Measurements from ENCODE around the gene GNG4. TPM values are rescaled to one million over a fixed set of nuclear protein-coding genes. Genes with fewer than 3 reads are reported as not detected.
"Not testable (repeated sequence)": the region's sequence is repeated elsewhere in the genome, so short reads cannot be mapped to it uniquely, and the experiment has no call there.

GNG4 gene
- total RNA-seq, 1 experiment from 2014 or later: 34.4 TPM

DNA sequence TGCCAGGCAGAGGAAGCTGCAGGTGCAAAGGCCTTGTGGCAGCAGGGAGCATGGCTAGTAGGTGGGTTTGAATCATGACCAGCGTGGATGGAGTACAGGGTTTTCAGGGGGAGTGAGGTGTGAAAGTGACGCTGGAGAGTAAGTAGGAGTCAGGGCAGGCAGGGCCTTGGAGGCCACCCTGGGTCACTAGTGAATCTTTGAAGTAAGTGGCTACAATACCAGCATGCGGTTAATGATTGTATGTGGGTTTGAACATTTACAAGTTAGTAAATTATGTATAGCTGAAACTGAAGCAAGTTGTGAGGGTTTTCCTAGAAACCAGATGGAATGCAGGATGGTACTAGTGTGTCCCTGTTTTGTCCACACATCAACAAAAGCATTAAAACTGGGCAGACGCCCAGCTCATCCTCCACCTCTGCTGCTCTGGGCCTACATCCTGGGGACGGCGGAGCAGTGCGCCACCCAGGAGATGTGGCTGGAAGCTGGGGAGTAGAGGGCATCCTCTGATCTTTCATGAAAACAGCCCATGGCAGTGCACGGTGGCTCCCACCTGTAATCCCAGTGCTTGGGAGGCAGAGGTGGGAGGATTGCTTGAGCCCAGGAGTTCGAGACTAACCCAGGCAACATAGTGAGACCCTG is 104.2 kb downstream of the GNG4 start:
- H3K56ac ChIP-seq (ENCODE audit: insufficient read length, low read depth, low read length): no peak overlapping the region
- no peak overlapping the region for H3K27ac ChIP-seq (ENCODE audit: insufficient read length, low read depth, low read length)
- H3T11ph ChIP-seq (ENCODE audit: low read length): no peak overlapping the region
- peaks cover 28 to 29% of the 10 kb centered on the region in 2 experiments for H3K4me1 Mint-ChIP-seq
- DNase-seq: no peak
- no peaks in the 10 kb centered on the region for H3K23me2 ChIP-seq (ENCODE audit: insufficient read length, low read depth, low read length, poor library complexity, severe bottlenecking)
- H2BK120ac ChIP-seq (ENCODE audit: low read depth, low read length, poor library complexity, severe bottlenecking): no peak overlapping the region
- no peak overlapping the region for H3K23ac ChIP-seq (ENCODE audit: insufficient read length, low read depth, low read length)
- no peaks in the 10 kb centered on the region for H3K27me3 ChIP-seq (ENCODE audit: insufficient read depth, low read length)
- H3K14ac ChIP-seq (ENCODE audit: insufficient read depth, low read length): no peak overlapping the region; the same call in 1 of the 2 replicates
- no peak overlapping the region for H4K8ac ChIP-seq (replicated peaks; ENCODE audit: insufficient read length, low read depth, low read length)
- H2BK5ac ChIP-seq (ENCODE audit: insufficient read length, low read length): no peak overlapping the region
- no peak overlapping the region for H3K18ac ChIP-seq (ENCODE audit: insufficient read length, low read depth, low read length)
- no CpG with 5 or more reads among the region's 9 CpGs for WGBS (ENCODE audit: extremely low coverage, insufficient read length, low lambda C conversion rate)
- no peaks in the 10 kb centered on the region for H4K20me1 ChIP-seq (ENCODE audit: control insufficient read depth, insufficient read depth, insufficient read length)
- H3K4me3 Mint-ChIP-seq: no peak overlapping the region
- H2AFZ ChIP-seq (ENCODE audit: low read length): no peak overlapping the region
- H3K79me1 ChIP-seq (ENCODE audit: insufficient read depth, low read depth, low read length, poor library complexity, severe bottlenecking): no peaks in the 10 kb centered on the region
- H4K5ac ChIP-seq (ENCODE audit: insufficient read length, low read depth, low read length): no peak overlapping the region
- no peak overlapping the region for H2BK12ac ChIP-seq (ENCODE audit: insufficient read length, low read depth, low read length)
- no peak overlapping the region for H2AK5ac ChIP-seq (ENCODE audit: insufficient read length, low read length)
- no peaks in the 10 kb centered on the region for H3K36me3 Mint-ChIP-seq (ENCODE audit: insufficient read depth in 1 of 3, low read depth in 3 of 3)
- H3K9ac ChIP-seq (ENCODE audit: extremely low read depth, insufficient read length, low read length): no peak overlapping the region
- H2BK15ac ChIP-seq (ENCODE audit: low read depth, low read length): no peak overlapping the region
- no peaks in the 10 kb centered on the region for H3K27me3 Mint-ChIP-seq (ENCODE audit: low read depth)
- H3K4me1 ChIP-seq (ENCODE audit: insufficient read depth, low read length): no peaks in the 10 kb centered on the region
- TF ChIP-seq, protein P1, sequence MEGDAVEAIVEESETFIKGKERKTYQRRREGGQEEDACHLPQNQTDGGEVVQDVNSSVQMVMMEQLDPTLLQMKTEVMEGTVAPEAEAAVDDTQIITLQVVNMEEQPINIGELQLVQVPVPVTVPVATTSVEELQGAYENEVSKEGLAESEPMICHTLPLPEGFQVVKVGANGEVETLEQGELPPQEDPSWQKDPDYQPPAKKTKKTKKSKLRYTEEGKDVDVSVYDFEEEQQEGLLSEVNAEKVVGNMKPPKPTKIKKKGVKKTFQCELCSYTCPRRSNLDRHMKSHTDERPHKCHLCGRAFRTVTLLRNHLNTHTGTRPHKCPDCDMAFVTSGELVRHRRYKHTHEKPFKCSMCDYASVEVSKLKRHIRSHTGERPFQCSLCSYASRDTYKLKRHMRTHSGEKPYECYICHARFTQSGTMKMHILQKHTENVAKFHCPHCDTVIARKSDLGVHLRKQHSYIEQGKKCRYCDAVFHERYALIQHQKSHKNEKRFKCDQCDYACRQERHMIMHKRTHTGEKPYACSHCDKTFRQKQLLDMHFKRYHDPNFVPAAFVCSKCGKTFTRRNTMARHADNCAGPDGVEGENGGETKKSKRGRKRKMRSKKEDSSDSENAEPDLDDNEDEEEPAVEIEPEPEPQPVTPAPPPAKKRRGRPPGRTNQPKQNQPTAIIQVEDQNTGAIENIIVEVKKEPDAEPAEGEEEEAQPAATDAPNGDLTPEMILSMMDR (conservative IDR thresholded peaks at IDR 0.05): no peak
- H3K9me3 ChIP-seq (ENCODE audit: control insufficient read depth, low read depth, low read length): no peaks in the 10 kb centered on the region
- H3K9me3 Mint-ChIP-seq: no peaks in the 10 kb centered on the region
- H3K4me2 ChIP-seq (ENCODE audit: insufficient read depth, insufficient read length, low read length): no peak overlapping the region
- H3K79me2 ChIP-seq (ENCODE audit: insufficient read depth, low read length): no peaks in the 10 kb centered on the region
- H4K91ac ChIP-seq (ENCODE audit: insufficient read length, low read depth, low read length): no peak overlapping the region
- no peak overlapping the region for H3K4ac ChIP-seq (ENCODE audit: low read depth, low read length)
- no peak overlapping the region for H2BK20ac ChIP-seq (ENCODE audit: low read depth, low read length, poor library complexity, severe bottlenecking)
- no peak overlapping the region for H3K27ac Mint-ChIP-seq

DNA sequence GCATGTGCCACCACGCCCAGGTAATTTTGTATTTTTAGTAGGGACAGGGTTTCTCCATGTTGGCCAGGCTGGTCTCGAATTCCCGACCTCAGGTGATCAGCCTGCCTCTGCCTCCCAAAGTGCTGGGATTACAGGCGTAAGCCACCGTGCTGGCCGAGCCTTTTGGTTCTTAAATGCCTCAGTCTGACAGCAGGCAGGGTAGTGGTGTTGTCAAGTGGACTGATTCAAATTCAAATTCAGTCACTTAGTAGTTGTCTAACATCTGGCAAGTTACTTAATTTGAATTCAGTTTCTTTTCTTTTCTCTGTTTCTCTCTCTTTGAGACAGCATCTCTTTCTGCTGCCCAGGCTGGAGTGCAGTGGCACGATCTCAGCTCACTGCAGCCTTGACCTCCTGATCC is 106.7 kb downstream of the GNG4 start:
- H3K56ac ChIP-seq (ENCODE audit: insufficient read length, low read depth, low read length); H4K20me1 ChIP-seq (ENCODE audit: control insufficient read depth, insufficient read depth, insufficient read length); H3K4ac ChIP-seq (ENCODE audit: low read depth, low read length); H2BK120ac ChIP-seq (ENCODE audit: low read depth, low read length, poor library complexity, severe bottlenecking); H3K9ac ChIP-seq (ENCODE audit: extremely low read depth, insufficient read length, low read length); H3K4me3 Mint-ChIP-seq; H2BK5ac ChIP-seq (ENCODE audit: insufficient read length, low read length); H2BK12ac ChIP-seq (ENCODE audit: insufficient read length, low read depth, low read length); H3K27me3 ChIP-seq (ENCODE audit: insufficient read depth, low read length); H2BK15ac ChIP-seq (ENCODE audit: low read depth, low read length); H3K36me3 Mint-ChIP-seq (ENCODE audit: insufficient read depth in 1 of 3, low read depth in 3 of 3); H3K9me3 ChIP-seq (ENCODE audit: control insufficient read depth, low read depth, low read length); H3K23me2 ChIP-seq (ENCODE audit: insufficient read length, low read depth, low read length, poor library complexity, severe bottlenecking); H3K27me3 Mint-ChIP-seq (ENCODE audit: low read depth); H4K91ac ChIP-seq (ENCODE audit: insufficient read length, low read depth, low read length); H2AK5ac ChIP-seq (ENCODE audit: insufficient read length, low read length); H3K4me1 ChIP-seq (ENCODE audit: insufficient read depth, low read length); H3K27ac Mint-ChIP-seq; H3K79me1 ChIP-seq (ENCODE audit: insufficient read depth, low read depth, low read length, poor library complexity, severe bottlenecking); H4K8ac ChIP-seq (replicated peaks; ENCODE audit: insufficient read length, low read depth, low read length); H3K9me3 Mint-ChIP-seq; H3T11ph ChIP-seq (ENCODE audit: low read length); H3K4me2 ChIP-seq (ENCODE audit: insufficient read depth, insufficient read length, low read length); H3K27ac ChIP-seq (ENCODE audit: insufficient read length, low read depth, low read length); H3K79me2 ChIP-seq (ENCODE audit: insufficient read depth, low read length); H2BK20ac ChIP-seq (ENCODE audit: low read depth, low read length, poor library complexity, severe bottlenecking); H3K18ac ChIP-seq (ENCODE audit: insufficient read length, low read depth, low read length); H3K14ac ChIP-seq (ENCODE audit: insufficient read depth, low read length); H3K23ac ChIP-seq (ENCODE audit: insufficient read length, low read depth, low read length); H4K5ac ChIP-seq (ENCODE audit: insufficient read length, low read depth, low read length); H2AFZ ChIP-seq (ENCODE audit: low read length): not testable (repeated sequence)
- DNase-seq: peak; percentile 49
- no CpG with 5 or more reads among the region's 7 CpGs for WGBS (ENCODE audit: extremely low coverage, insufficient read length, low lambda C conversion rate)
- peaks cover 28 to 29% of the 10 kb centered on the region in 2 experiments for H3K4me1 Mint-ChIP-seq
